ENCODE results near the gene MAP7D1.

Gene MAP7D1

GRCh38 chr1:36155408-36156328 lies at the start of gene MAP7D1:
Gene MAP7D1 (plus strand): TSS chr1:36156160. CDS start chr1:36156418, 258 bp downstream.
- DNase-seq (ENCODE audit: extremely low read depth in 1 of 2, low read depth in 1 of 2): peak; percentile 63 to 66

DNA sequence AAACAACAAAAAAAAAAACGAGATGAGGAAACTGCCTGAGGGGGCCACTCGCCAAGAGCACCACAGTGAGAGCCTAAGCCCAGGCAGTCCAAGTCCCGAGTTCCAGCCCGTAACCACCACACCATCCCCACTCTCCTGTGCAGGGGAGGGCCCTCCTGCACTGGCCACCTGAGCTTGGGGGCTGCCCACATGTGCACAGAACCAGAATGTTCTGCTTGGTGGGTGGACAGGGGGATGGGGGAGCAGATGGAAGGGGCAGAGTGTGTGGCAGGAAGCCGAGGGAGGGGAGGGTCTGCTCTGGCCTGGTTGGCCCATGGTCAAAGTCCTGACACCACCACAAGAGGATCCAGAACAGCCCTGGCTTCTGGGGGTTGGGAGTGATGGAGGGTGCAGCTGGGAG lies 49.7 kb upstream of the MAP7D1 start:
- no peak for DNase-seq (ENCODE audit: extremely low read depth in 1 of 2, low read depth in 1 of 2)

- DNase-seq (ENCODE audit: extremely low read depth in 1 of 2, low read depth in 1 of 2): no peak
These were observed 48.6 kb upstream of the MAP7D1 start for GRCh38 chr1:36107394-36107793.

GRCh38 chr1:36108314-36108713 lies 47.6 kb upstream of the MAP7D1 start:
- no peak for DNase-seq (ENCODE audit: extremely low read depth in 1 of 2, low read depth in 1 of 2)

DNA sequence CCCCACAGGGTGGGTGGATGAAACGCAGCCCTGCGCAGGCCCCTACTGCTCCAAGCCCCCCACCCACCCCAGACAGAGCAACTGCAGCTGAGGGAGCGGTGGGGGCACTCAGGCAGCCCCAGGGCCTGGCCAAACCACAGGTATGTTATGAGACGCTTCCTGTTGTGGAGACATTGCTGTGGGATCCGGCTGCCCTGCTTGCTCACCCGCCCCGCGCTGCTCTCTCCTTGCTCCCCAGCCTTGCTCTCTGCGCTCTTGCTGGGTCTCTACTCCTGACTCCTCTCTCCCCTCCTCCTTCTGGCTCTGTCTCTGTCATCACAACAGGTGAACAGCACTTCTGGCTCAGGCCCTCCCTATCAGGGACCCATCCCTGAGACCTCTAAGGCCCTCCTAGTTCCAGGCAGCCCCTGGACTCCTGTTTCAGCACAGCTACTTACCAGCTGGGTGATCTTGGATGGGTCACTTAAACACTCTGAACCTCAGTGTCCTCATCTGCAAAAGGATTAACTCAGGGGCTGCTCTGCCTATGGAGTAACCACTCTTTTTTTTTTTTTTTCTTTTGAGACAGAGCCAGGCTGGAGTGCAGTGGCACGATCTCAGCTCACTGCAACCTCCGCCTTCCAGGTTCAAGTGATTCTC lies 46.8 kb upstream of the MAP7D1 start:
- peak in 1 of 2 donors; percentile 29 for DNase-seq (ENCODE audit: extremely low read depth in 1 of 2, low read depth in 1 of 2)

GRCh38 chr1:36111151-36111550 lies 44.8 kb upstream of the MAP7D1 start:
- no peak for DNase-seq (ENCODE audit: extremely low read depth in 1 of 2, low read depth in 1 of 2)

- DNase-seq (ENCODE audit: extremely low read depth in 1 of 2, low read depth in 1 of 2): no peak
These were observed 43.1 kb upstream of the MAP7D1 start for GRCh38 chr1:36112823-36113222.

DNA sequence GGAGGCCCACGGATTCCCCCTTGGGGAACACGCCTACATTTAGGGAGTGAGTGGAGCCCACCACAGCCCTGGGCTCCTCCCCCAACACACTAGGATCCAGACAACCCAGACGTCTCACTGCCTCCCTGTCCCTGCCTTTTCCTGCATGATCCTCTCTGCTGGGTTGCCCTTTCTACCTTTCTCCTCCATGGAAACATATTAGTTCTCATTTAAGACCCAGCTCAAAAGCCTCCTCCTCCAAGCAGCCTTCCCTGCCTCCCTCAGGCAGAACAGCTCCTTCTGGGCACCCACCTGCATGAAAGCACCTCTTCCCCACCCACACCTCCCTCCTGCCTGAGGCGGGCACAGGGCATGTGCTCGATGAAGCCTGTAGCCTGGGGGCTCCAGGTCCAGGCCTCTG lies 41.6 kb upstream of the MAP7D1 start:
- DNase-seq (ENCODE audit: extremely low read depth in 1 of 2, low read depth in 1 of 2): no peak

- DNase-seq (ENCODE audit: extremely low read depth in 1 of 2, low read depth in 1 of 2): no peak
These were observed 40.7 kb upstream of the MAP7D1 start for GRCh38 chr1:36115200-36115669.

GRCh38 chr1:36115931-36116330 lies 40.0 kb upstream of the MAP7D1 start:
- no peak for DNase-seq (ENCODE audit: extremely low read depth in 1 of 2, low read depth in 1 of 2)

GRCh38 chr1:36116901-36117300 lies 39.1 kb upstream of the MAP7D1 start:
- no peak for DNase-seq (ENCODE audit: extremely low read depth in 1 of 2, low read depth in 1 of 2)

GRCh38 chr1:36118447-36119204 lies 37.3 kb upstream of the MAP7D1 start:
- no peak for DNase-seq (ENCODE audit: extremely low read depth in 1 of 2, low read depth in 1 of 2)

DNA sequence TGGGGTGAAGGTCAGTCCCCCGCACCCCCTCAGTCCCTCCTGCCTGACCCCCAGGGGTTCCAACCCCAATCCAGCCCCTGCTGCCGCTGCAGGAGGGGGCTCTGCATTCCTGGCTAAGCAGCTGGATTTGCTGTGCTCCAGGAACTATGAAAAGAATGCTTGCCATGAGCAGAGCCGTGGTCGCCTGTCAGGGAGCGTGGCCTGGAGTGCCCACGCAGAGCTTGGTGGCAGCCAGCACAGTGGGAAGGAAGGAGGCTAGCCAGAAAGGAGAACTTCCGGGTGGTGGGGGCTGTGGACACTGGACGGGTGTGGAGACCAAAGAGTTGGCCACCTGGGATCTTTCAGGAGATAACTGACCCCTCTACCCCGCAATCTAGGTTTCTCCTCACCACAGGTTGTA lies 36.5 kb upstream of the MAP7D1 start:
- no peak for DNase-seq (ENCODE audit: extremely low read depth in 1 of 2, low read depth in 1 of 2)

DNA sequence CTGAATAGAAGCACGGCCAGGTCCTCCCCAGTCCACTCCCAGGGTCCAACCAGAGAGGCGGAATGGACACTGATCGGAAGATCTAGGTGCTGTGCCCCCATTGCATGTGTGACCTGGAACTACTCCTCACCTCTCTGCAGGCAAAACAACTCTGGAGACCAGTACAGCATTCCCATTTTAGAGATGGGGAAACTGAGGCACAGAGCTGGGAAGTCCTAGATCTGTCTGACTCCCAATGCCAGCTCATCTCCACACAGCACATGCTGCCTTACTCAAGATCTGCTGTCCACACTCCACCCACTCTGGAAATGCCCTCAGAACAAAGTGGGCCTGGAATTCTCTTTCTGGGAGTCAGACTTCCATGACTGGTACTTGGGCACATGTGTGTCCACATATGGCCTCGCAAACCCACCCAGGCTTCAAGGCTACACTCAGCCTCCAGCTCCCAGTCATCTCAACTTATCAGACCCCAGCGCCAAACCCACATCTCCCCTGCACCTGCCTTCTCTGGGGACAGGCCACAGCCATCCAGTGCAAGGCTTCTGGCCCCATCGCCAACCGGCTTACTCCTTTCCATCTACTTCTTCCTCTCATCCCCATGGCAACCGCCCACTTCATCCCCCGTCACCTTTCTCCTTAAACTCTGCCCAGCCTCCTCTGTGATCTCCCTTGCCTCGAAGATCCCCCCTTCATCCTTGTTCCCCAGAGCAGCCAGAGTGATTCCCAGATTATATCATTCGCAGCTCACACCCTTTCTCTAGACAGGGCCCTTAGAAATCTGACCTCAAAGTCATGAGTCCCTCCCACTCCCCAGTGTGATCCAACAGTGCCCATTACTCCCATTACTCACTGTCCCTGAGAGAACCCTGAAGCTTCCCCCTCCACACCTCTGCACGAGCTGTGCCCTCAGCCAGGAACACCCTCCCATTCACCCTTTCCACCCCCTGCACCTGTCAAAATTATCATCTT lies 33.6 kb upstream of the MAP7D1 start:
- no peak for DNase-seq (ENCODE audit: extremely low read depth in 1 of 2, low read depth in 1 of 2)

DNA sequence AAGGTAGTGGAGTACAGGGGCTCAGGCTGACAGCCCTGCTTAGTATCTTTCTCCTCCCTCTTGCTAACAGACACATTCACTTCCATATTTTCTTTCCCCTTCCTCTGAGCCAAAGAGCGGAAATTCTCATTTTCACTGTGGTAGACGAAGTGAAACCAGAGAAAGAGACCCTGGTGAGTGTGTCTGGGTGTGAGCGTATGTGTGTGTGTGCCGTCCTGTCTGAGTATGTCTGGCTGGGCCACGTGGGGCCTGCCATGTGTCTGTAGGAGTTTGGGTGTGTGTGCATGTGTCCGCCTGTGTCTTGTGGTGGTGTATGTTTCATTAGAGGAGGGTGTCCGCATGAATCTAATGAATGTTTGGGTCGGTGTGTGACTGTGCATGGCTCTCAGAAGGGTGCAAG lies 32.6 kb upstream of the MAP7D1 start:
- no peak for DNase-seq (ENCODE audit: extremely low read depth in 1 of 2, low read depth in 1 of 2)

- DNase-seq (ENCODE audit: extremely low read depth in 1 of 2, low read depth in 1 of 2): no peak
These were observed 31.4 kb upstream of the MAP7D1 start for GRCh38 chr1:36124404-36125128.

DNA sequence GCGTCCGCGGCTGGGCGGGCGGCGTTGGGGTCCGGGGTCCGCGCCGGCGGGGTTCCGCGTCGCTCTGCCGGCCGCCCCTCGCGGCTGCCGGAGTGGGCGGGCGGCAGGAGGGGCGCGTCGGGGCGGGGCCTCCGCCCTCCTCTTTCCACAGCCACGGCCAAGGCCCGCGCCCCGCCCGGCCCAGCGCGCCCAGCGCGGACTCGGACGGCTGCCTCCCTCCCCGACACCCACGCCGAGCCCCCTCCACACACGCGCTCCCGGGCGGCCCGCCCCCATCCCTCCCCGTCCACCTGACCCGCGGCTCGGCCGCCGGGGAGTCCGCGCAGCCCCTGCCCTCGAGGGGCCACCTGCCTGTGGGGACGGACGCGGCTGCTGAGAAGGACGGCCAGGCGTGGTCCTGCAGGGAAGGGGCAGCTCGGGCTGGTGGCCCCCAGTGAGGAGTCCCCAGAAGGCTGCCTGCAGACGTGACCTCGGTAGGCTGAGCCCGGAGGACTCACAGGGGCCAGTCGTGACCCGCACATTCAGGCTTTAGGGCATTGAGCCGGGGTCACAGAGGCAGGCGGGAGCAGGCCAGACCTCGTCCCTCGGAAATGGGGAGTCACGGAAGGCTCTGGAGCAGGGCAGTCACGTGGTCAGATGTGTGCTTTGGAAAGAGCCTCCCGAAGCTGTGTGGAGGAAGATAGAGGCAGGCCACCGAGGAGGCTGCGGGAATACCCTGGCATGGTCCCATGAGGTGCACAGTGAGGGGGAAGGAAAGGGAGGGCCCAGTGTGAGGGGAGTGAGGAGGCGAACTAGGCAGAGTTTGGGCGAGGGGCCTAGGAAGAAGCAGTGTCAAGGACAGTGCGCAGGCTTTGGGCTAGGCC lies 30.6 kb upstream of the MAP7D1 start, which contains the start of gene COL8A2:
COL8A2 (minus strand) TSS at position 94 of the 863 bp plus-strand sequence. CDS start 24,980 bp downstream, outside the sequence.
- DNase-seq (ENCODE audit: extremely low read depth in 1 of 2, low read depth in 1 of 2): no peak

DNA sequence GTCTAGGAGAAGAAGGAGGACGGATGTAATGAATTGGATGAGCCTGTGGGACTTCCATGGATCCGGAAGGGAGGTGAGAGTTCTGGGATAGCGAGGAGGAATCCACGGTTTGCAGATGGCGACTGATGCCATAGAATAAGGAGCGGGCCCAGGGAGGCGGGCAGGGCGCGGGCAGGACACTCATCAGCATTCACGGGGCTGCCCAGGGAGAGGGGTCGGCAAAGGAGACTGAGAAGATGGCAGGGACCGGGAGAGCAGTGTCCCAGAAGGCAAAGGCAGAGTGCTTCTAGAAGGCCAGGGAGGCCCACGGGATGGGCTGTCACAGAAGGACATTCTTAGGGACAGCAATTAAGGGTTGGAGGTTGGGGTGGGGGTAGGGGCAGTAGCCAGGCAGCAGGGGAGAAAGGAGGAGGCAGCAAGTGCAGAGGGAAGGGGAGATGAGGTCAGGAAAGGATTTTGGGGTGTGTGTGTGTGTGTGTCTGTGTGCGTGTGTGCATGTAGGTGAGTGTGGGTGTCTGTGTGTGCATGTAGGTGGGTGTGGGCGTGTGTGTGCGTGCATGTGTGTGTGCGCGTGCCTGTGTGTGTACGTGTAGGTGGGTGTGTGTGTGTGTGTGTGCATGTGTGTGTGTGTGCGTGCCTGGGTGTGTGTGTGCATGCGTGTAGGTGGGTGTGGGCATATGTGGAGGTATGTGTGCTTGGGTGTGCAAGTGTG lies 29.8 kb upstream of the MAP7D1 start:
- no peak for DNase-seq (ENCODE audit: extremely low read depth in 1 of 2, low read depth in 1 of 2)
